ENCODE data around the gene DUSP23.

DUSP23 gene

DNA sequence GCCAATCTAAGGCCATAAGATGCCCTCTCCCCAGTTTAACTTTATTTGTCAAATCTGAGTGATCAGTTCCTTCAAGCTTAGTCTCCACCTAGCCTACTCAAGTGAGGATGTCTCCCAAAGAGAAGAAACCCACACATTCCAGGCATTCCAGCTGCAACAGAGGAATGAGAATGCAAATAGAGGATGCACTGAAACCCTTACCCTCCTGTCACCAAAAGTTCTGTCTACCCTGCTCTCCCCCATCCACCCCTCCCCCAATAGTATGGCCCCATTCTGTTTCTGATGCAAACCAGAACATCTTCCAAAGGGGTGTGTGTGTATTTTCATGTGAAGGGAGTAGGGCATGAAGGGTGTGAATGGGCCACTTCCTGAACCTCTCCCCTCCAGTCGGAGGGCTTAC lies 3.0 kb downstream of the DUSP23 start:
- in situ Hi-C loops (cut with HindIII; ENCODE audit: low sequenced_read_pairs): no loop called here

GRCh38 chr1:159786465-159786864 lies 5.7 kb downstream of the DUSP23 start:
- in situ Hi-C loops (cut with HindIII; ENCODE audit: low sequenced_read_pairs): no loop called here

DNA sequence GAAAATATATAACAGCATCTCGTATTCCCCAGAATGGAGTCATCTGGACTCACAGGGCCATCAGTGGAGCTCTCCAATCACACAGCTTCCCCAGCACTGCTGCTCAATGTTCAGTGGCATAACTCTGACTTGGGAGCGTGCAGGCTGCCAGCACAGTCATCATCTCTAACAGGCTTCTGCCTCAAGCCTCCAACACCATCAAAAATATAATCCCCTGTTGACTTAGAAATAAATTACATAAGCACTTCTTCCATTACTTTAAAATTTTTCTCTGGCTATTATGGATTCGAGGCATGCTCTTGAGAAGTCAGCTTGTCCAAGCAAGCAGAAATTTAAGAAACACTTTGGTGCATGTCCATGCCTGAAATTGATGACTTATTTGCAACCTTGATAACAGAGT lies 6.2 kb downstream of the DUSP23 start:
- in situ Hi-C loops (cut with HindIII; ENCODE audit: low sequenced_read_pairs): no loop called here

DNA sequence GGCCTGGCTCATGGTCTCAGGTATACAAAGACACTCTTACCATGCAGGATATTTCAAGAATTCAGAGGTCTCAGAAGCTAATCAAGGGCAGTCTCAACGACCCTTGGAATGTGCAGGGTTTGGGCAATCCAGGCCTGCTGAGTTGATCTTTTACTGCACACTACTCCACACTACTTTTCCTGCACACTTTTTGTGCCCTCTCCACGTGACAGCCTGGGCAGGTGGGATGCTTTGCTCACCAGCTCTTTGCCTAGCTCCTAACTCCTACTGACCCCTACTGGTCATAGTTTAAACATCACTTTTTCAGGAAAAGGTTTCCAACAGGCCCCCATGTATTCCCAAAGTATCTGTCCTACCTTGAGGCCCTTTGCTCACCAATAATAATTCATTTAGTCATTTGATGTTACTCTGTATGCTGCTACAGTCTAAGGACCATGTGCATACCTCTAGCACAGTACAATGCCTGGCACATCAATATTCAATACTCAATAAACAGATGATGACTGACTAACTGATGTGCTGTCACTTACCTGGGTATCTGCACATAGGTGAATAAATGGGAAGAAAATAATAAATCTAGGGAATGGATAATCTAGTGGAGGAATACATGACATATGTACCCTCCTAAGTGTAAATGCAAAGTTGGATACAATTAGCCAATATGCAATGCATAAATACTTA lies 9.6 kb downstream of the DUSP23 start:
- in situ Hi-C loops (cut with HindIII; ENCODE audit: low sequenced_read_pairs): no loop called here

- in situ Hi-C loops (cut with HindIII; ENCODE audit: low sequenced_read_pairs): no loop called here
These were observed 10.3 kb downstream of the DUSP23 start for GRCh38 chr1:159791031-159791430.

DNA sequence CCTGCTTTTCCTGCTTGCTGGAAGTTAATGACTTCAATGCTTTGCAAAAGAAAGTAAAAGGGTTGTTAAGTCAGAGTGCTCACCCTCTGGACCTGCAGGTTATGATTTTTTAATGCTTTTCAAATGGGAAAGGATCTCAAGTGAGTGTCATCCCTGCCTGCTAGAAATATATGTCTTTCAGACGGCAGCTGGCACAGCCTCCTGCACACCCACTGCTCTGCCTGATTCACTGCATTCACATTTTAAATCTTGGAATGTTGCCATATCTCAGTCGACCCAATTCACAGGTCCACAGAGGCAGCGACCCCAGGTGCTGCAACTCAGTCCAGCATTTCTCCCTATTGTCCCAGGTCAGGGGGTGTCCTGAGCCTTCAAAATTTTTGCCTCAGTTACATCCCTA lies 10.7 kb downstream of the DUSP23 start:
- in situ Hi-C loops (cut with HindIII; ENCODE audit: low sequenced_read_pairs): no loop called here

DNA sequence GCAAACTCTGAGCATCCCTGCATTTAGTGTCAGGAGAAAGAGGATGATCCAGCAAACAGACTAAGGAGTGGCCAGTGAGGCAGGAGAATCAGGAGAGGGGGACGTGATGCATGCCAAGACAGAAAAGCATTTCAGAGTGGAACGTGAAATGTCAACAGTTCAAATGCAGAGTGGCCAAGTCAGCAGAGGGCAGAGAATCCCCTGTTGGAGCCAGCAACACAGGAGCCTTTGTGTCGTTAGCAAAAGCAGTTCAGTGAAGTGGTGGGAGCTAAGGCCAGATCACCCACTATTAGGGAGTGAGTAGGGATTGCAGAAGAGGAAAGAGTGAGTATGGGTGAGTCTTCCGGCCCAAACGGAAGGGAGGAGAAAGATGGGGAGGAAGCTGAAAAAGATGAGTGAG lies 14.8 kb downstream of the DUSP23 start:
- in situ Hi-C loops (cut with HindIII; ENCODE audit: low sequenced_read_pairs): loop anchor here (5.0 kb wide), 1 partner anchor 92 kb away; no protein-coding TSS in a partner anchor

DNA sequence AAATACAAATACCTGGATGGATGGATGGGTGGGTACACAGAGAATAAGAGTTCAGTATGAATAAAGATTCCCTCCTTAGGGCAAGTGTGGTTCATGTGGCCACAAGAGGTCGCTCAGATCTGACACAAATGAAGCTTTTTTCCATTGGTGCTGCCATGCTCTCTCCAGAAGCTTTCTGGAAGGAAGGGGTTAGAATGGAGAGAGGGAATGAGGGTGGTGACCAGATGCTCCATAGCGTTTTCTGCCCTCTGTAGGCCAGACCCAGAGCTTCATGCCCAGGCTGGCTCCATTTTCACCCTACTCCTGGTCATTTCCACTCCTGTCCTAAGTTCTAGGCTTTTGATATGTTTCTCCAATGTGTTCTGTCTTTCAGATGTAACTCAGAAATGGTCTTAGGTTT lies 18.1 kb downstream of the DUSP23 start:
- in situ Hi-C loops (cut with HindIII; ENCODE audit: low sequenced_read_pairs): loop anchor here (5.0 kb wide), 1 partner anchor 88 kb away; no protein-coding TSS in a partner anchor

DNA sequence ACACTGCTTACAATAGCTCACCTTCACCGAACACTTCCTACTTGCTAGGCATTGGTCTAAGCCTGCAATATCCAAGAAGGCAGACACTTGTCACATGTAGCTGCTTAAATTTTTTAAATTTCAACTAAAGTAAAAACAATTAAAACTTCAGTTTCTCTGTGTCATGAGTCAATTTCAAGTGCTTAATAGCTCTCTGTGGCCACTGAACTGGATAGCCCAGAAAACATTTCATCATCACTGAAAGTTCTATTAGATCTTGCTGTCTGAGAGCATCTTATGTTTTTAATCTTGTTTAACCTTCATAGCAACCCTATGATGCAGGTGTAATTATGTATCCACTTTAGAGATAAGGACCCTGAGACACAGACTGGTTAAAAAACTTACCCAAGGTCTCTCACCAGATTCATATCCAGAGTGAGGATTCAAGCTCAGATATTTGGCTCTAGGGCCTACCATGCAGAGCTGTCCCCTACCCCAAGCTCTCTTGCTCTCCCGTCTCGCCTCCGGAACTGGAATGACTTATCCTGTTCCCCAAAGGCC lies 18.8 kb downstream of the DUSP23 start:
- in situ Hi-C loops (cut with HindIII; ENCODE audit: low sequenced_read_pairs): loop anchor here (5.0 kb wide), 1 partner anchor 88 kb away; no protein-coding TSS in a partner anchor

- in situ Hi-C loops (cut with HindIII; ENCODE audit: low sequenced_read_pairs): no loop called here
These were observed 19.6 kb downstream of the DUSP23 start for GRCh38 chr1:159800177-159800930.

GRCh38 chr1:159802111-159802510 lies 21.3 kb downstream of the DUSP23 start, which contains the start of gene FCRL6:
Gene FCRL6 (plus strand): TSS chr1:159802360. CDS start chr1:159802425, 65 bp downstream.
- in situ Hi-C loops (cut with HindIII; ENCODE audit: low sequenced_read_pairs): no loop called here

- in situ Hi-C loops (cut with HindIII; ENCODE audit: low sequenced_read_pairs): no loop called here
These were observed 23.4 kb downstream of the DUSP23 start for GRCh38 chr1:159803956-159804689.

GRCh38 chr1:159804924-159805323 lies 24.2 kb downstream of the DUSP23 start:
- in situ Hi-C loops (cut with HindIII; ENCODE audit: low sequenced_read_pairs): no loop called here

DNA sequence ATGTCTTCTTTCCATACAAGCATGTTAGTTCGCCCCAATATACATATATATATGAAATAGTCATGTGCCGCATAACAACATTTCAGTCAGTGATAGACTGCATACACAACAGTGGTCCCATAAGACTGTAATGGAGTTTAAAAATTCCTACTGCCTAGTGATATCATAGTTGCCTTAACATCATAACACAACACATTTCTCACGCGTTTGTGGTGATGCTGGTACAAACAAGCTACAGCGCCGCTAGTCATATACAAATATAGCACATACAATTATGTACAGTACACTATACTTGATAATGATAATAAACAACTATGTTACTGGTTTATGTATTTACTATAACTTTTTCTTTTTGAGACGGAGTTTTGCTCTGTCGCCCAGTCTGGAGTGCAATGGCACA lies 35.2 kb downstream of the DUSP23 start:
- in situ Hi-C loops (cut with HindIII; ENCODE audit: low sequenced_read_pairs): no loop called here

DNA sequence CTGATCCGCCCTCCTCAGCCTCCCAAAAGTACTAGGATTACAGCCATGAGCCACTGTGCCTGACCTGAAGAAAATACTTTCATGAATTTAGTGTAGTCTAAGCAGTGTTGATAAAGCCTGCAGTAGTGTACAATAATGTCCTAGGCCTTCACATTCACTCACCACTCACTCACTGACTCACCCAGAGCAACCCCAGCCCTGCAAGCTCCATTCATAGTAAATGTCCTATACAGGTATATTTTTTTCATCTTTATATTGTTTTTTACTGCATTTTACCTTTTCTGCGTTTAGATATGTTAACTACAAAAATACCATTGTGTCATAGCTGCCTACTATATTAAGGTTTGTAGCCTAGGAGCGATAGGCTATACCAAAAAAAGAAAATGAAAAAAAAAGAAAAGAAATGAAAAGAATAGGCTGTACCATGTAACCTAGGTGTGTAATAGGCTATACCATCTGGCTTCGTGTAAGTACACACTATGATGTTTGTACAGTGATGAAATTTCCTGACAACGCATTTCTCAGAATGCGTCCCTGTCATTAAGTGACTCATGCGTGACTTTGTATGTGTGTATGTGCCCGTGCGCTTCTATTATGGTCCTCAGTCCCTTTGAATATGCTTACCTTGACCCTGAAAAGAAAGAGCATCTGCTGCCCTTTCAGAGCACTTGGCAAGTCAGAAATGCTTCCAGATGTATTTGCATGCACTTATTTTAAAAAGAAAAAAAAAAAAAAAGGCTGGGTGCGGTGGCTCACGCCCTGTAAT lies 36.7 kb downstream of the DUSP23 start:
- in situ Hi-C loops (cut with HindIII; ENCODE audit: low sequenced_read_pairs): no loop called here

DNA sequence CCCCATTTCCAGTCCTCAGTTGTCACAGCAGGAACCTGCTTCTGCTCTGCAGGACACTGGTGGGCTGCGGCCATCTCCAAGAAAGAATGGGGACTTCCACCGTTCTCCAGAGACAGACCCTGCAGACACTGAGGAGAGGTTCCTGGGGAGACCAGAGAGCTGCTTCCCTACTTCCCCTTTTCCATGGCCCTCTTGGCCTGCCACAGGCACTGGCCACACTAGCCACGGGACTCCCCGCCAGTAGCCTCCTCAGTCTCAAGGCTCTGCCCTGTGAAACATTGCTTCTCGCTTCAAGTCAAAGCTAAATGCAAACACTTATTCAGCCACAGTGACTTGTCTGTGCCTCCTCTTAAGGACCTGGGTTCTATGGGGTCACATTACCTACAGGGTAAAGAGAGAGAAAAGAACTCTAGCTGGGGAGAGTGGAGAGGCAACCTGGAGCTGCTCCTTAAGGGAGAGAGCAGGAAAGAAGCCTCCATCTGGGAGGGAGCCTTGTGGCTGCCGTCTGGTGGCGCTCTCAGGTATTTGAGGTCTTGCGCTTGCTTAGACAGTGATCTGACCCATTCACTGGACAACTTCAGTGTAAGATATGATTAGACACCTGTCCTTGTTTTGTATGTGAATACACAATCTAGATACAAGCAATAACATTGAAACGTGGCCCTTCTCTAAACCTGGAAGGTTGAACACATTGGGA lies 40.6 kb downstream of the DUSP23 start:
- in situ Hi-C loops (cut with HindIII; ENCODE audit: low sequenced_read_pairs): no loop called here

- in situ Hi-C loops (cut with HindIII; ENCODE audit: low sequenced_read_pairs): no loop called here
These were observed 42.6 kb downstream of the DUSP23 start for GRCh38 chr1:159823406-159823805.

GRCh38 chr1:159825564-159825963 lies 44.8 kb downstream of the DUSP23 start:
- in situ Hi-C loops (cut with HindIII; ENCODE audit: low sequenced_read_pairs): no loop called here

GRCh38 chr1:159826441-159827101 lies 45.8 kb downstream of the DUSP23 start, which contains the start of gene SLAMF8:
Gene SLAMF8 (plus strand): TSS chr1:159826873. CDS start chr1:159826899, 26 bp downstream.
- in situ Hi-C loops (cut with HindIII; ENCODE audit: low sequenced_read_pairs): no loop called here

All from DLD1 (cell line).